Measurements from ENCODE around the gene ERGIC1. TPM values are rescaled to one million over a fixed set of nuclear protein-coding genes. Genes with fewer than 3 reads are reported as not detected.

The ERGIC1 gene
- total RNA-seq, 8 experiments from 2014 or later, result 31.7 to 98.4 (median 57.7) TPM

GRCh38 chr5:172940268-172941066, 106.4 kb downstream of the ERGIC1 start:
- 85 to 100% (median 93%) methylated on average over 1 to 7 of the region's 15 CpGs; no CpG with 5 or more reads in 3 of the 10 experiments for WGBS, 10 experiments
- H3K4me1 ChIP-seq (replicated peaks in 1 of 2), result peaks cover 15 to 16% of the 10 kb centered on the region in 2 donors
- H3K4me3 ChIP-seq, result no peak overlapping the region
- ATAC-seq (replicated peaks in 6 of 8), result peak in 1 of 8 experiments; percentile 11
- peak overlapping the region; percentile 88 to 91 for H3K27ac ChIP-seq
- in situ Hi-C loops (cut with MboI; ENCODE audit: low pct_unique_long_range_greater_than_20kb in 2 of 9, low sequenced_read_pairs in 9 of 9, unreplicated experiment in 9 of 9), result loop anchor here in 7 of 9 experiments (25.0 kb wide), 3 partner anchors 228 to 478 kb away; partner anchors contain the start of gene SH3PXD2B (in 1 of the 7)

- Histone ChIP-seq H3K4me3 (no peak overlapping the region), H3K27ac (no peak overlapping the region), H3K4me1 (replicated peaks in 1 of 2) (peaks cover 15% of the 10 kb centered on the region in 2 donors)
- in situ Hi-C loops (cut with MboI; ENCODE audit: low pct_unique_long_range_greater_than_20kb in 2 of 9, low sequenced_read_pairs in 9 of 9, unreplicated experiment in 9 of 9), result loop anchor here in 7 of 9 experiments (25.0 kb wide), 3 partner anchors 229 to 479 kb away; partner anchors contain the start of gene SH3PXD2B (in 1 of the 7)
- ATAC-seq (replicated peaks in 6 of 8), result no peak
- WGBS, 10 experiments, result 0 to 100% (median 64%) methylated on average over 1 to 3 of the region's 4 CpGs; no CpG with 5 or more reads in 3 of the 10 experiments
Measured at GRCh38 chr5:172941067-172941516, 107.0 kb downstream of the ERGIC1 start.

GRCh38 chr5:172942556-172942955, 108.5 kb downstream of the ERGIC1 start:
- H3K27ac ChIP-seq, result no peak overlapping the region
- in situ Hi-C loops (cut with MboI; ENCODE audit: low pct_unique_long_range_greater_than_20kb in 2 of 9, low sequenced_read_pairs in 9 of 9, unreplicated experiment in 9 of 9), result loop anchor here in 7 of 9 experiments (25.0 kb wide), 3 partner anchors 230 to 480 kb away; partner anchors contain the start of gene SH3PXD2B (in 1 of the 7)
- H3K4me3 ChIP-seq, result no peak overlapping the region
- peaks cover 15% of the 10 kb centered on the region in 2 donors for H3K4me1 ChIP-seq (replicated peaks in 1 of 2)
- no peak for ATAC-seq (replicated peaks in 6 of 8)
- 60 to 100% (median 92%) methylated on average over 1 to 11 of the region's 11 CpGs; no CpG with 5 or more reads in 1 of the 10 experiments for WGBS, 10 experiments

- Histone ChIP-seq H3K4me1 (replicated peaks in 1 of 2) (peaks cover 15% of the 10 kb centered on the region in 2 donors), H3K4me3 (no peak overlapping the region), H3K27ac (no peak overlapping the region)
- in situ Hi-C loops (cut with MboI; ENCODE audit: low pct_unique_long_range_greater_than_20kb in 2 of 9, low sequenced_read_pairs in 9 of 9, unreplicated experiment in 9 of 9), result loop anchor here in 7 of 9 experiments (25.0 kb wide), 3 partner anchors 231 to 481 kb away; partner anchors contain the start of gene SH3PXD2B (in 1 of the 7)
- 58 to 100% (median 80%) methylated on average over 1 to 11 of the region's 18 CpGs; no CpG with 5 or more reads in 5 of the 10 experiments for WGBS, 10 experiments
- peak in 2 of 8 experiments; percentile 33 to 89 for ATAC-seq (replicated peaks in 6 of 8)
Measured at GRCh38 chr5:172943283-172943841, 109.3 kb downstream of the ERGIC1 start.

GRCh38 chr5:172943906-172944305, 109.9 kb downstream of the ERGIC1 start:
- ATAC-seq (replicated peaks in 6 of 8), result no peak
- Histone ChIP-seq H3K4me1 (replicated peaks in 1 of 2) (peaks cover 15% of the 10 kb centered on the region in 2 donors), H3K4me3 (no peak overlapping the region), H3K27ac (no peak overlapping the region)
- in situ Hi-C loops (cut with MboI; ENCODE audit: low pct_unique_long_range_greater_than_20kb in 2 of 9, low sequenced_read_pairs in 9 of 9, unreplicated experiment in 9 of 9), result loop anchor here in 7 of 9 experiments (25.0 kb wide), 3 partner anchors 232 to 482 kb away; partner anchors contain the start of gene SH3PXD2B (in 1 of the 7)
- WGBS, 10 experiments, result 80 to 100% (median 91%) methylated on average over 1 to 6 of the region's 8 CpGs; no CpG with 5 or more reads in 4 of the 10 experiments

- peaks cover 8% of the 10 kb centered on the region in 2 donors for H3K4me1 ChIP-seq (replicated peaks in 1 of 2)
- H3K27ac ChIP-seq, result no peak overlapping the region
- H3K4me3 ChIP-seq, result no peak overlapping the region
- peak in 2 of 8 experiments; percentile 21 to 56 for ATAC-seq (replicated peaks in 6 of 8)
- 96 to 100% methylated on average over 2 to 5 of the region's 6 CpGs; no CpG with 5 or more reads in 8 of the 10 experiments for WGBS, 10 experiments
- in situ Hi-C loops (cut with MboI; ENCODE audit: low pct_unique_long_range_greater_than_20kb in 2 of 9, low sequenced_read_pairs in 9 of 9, unreplicated experiment in 9 of 9), result loop anchor here in 7 of 9 experiments (25.0 kb wide), 3 partner anchors 232 to 482 kb away; partner anchors contain the start of gene SH3PXD2B (in 1 of the 7)
Measured at GRCh38 chr5:172944741-172945140, 110.7 kb downstream of the ERGIC1 start.

- Histone ChIP-seq H3K4me1 (replicated peaks in 1 of 2) (peaks cover 4% of the 10 kb centered on the region in 2 donors), H3K4me3 (no peak overlapping the region), H3K27ac (no peak overlapping the region)
- 92 to 100% (median 100%) methylated on average over 2 of the region's 6 CpGs; no CpG with 5 or more reads in 6 of the 10 experiments for WGBS, 10 experiments
- ATAC-seq (replicated peaks in 6 of 8), result no peak
- in situ Hi-C loops (cut with MboI; ENCODE audit: low pct_unique_long_range_greater_than_20kb in 2 of 9, low sequenced_read_pairs in 9 of 9, unreplicated experiment in 9 of 9), result loop anchor here in 7 of 9 experiments (25.0 kb wide), 3 partner anchors 233 to 483 kb away; partner anchors contain the start of gene SH3PXD2B (in 1 of the 7)
Measured at GRCh38 chr5:172945151-172945550, 111.1 kb downstream of the ERGIC1 start.

GRCh38 chr5:172946146-172946545, 112.1 kb downstream of the ERGIC1 start:
- Histone ChIP-seq H3K27ac (no peak overlapping the region), H3K4me3 (no peak overlapping the region), H3K4me1 (replicated peaks in 1 of 2) (no peaks in the 10 kb centered on the region)
- ATAC-seq (replicated peaks in 6 of 8), result no peak
- in situ Hi-C loops (cut with MboI; ENCODE audit: low pct_unique_long_range_greater_than_20kb in 2 of 9, low sequenced_read_pairs in 9 of 9, unreplicated experiment in 9 of 9), result loop anchor here in 7 of 9 experiments (25.0 kb wide), 3 partner anchors 234 to 484 kb away; partner anchors contain the start of gene SH3PXD2B (in 1 of the 7)
- WGBS, 10 experiments, result 90 to 100% (median 93%) methylated on average over 2 to 4 of the region's 7 CpGs; no CpG with 5 or more reads in 6 of the 10 experiments

GRCh38 chr5:172949426-172949825, 115.4 kb downstream of the ERGIC1 start:
- Histone ChIP-seq H3K4me1 (replicated peaks in 1 of 2) (no peaks in the 10 kb centered on the region), H3K4me3 (no peak overlapping the region), H3K27ac (no peak overlapping the region)
- in situ Hi-C loops (cut with MboI; ENCODE audit: low pct_unique_long_range_greater_than_20kb in 2 of 9, low sequenced_read_pairs in 9 of 9, unreplicated experiment in 9 of 9), result loop anchor here in 7 of 9 experiments (25.0 kb wide), 3 partner anchors 237 to 487 kb away; partner anchors contain the start of gene SH3PXD2B (in 1 of the 7)
- WGBS, 10 experiments, result 86 to 100% (median 94%) methylated on average over 1 to 3 of the region's 3 CpGs; no CpG with 5 or more reads in 6 of the 10 experiments
- ATAC-seq (replicated peaks in 6 of 8), result no peak

- Histone ChIP-seq H3K4me1 (replicated peaks in 1 of 2) (no peaks in the 10 kb centered on the region), H3K27ac (no peak overlapping the region), H3K4me3 (no peak overlapping the region)
- no peak for ATAC-seq (replicated peaks in 6 of 8)
- WGBS, 10 experiments, result 40 to 100% (median 94%) methylated on average over 1 to 4 of the region's 12 CpGs; no CpG with 5 or more reads in 3 of the 10 experiments
- in situ Hi-C loops (cut with MboI; ENCODE audit: low pct_unique_long_range_greater_than_20kb in 2 of 9, low sequenced_read_pairs in 9 of 9, unreplicated experiment in 9 of 9), result loop anchor here in 2 of 9 experiments (25.0 kb wide), 2 partner anchors 387 to 488 kb away; partner anchors contain the start of genes SH3PXD2B (in 1 of the 2) and STC2 (in 1 of the 2)
Measured at GRCh38 chr5:172950176-172950965, 116.3 kb downstream of the ERGIC1 start.

GRCh38 chr5:172951371-172952033, 117.5 kb downstream of the ERGIC1 start:
- in situ Hi-C loops (cut with MboI; ENCODE audit: low pct_unique_long_range_greater_than_20kb in 2 of 9, low sequenced_read_pairs in 9 of 9, unreplicated experiment in 9 of 9), result loop anchor here in 2 of 9 experiments (25.0 kb wide), 2 partner anchors 386 to 489 kb away; partner anchors contain the start of genes SH3PXD2B (in 1 of the 2) and STC2 (in 1 of the 2)
- no peak for ATAC-seq (replicated peaks in 6 of 8)
- Histone ChIP-seq H3K4me3 (no peak overlapping the region), H3K4me1 (replicated peaks in 1 of 2) (no peaks in the 10 kb centered on the region), H3K27ac (no peak overlapping the region)
- WGBS, 10 experiments, result 0 to 100% (median 89%) methylated on average over 1 to 8 of the region's 11 CpGs; no CpG with 5 or more reads in 3 of the 10 experiments

Data from motor neuron (in vitro differentiated cells).